Heart left ventricle (tissue), 16 donors: ENCODE measurements around the gene PACRG. TPM values are rescaled to one million over a fixed set of nuclear protein-coding genes. Genes with fewer than 3 reads are reported as not detected.

ENCODE experiments used
- ATAC-seq, 4 donors: fragments of 200-7000 bp; cut with Tn5 transposase; one replicate each; pipeline ENCODE4 v1.9.1; 2020 to 2022; ENCODE audit warnings: moderate library complexity in 4 of 4, mild to moderate bottlenecking in 3 of 4, moderate number of reproducible peaks in 1 of 4
- DNase-seq, 5 donors: peaks; one replicate each; pipeline ENCODE4 v3.0.0-alpha.2; 2020
- H3K27ac ChIP-seq, 12 donors: fragments of 200-600 bp; sonication (generic) in 4 of 12; one replicate each; pipeline versions ENCODE4 v1.5.0 to v1.8.0; 2016 to 2022; ENCODE audit warnings: mild to moderate bottlenecking in 2 of 12
- H3K27me3 ChIP-seq, 9 donors: fragments of 200-600 bp; sonication (generic) in 2 of 9; one replicate each; pipeline versions ENCODE4 v1.5.1 to v1.8.0; 2016 to 2022; ENCODE audit warnings: mild to moderate bottlenecking in 3 of 9
- H3K36me3 ChIP-seq, 9 donors: fragments of 200-600 bp; sonication (generic) in 2 of 9; one replicate each; pipeline versions ENCODE4 v1.5.0 to v1.8.0; 2018 to 2022; ENCODE audit warnings: mild to moderate bottlenecking in 2 of 9
- H3K4me1 ChIP-seq, 12 donors: fragments of 200-600 bp; sonication (generic) in 4 of 12; one replicate each; pipeline versions ENCODE4 v1.5.0 to v1.8.0; 2016 to 2022; ENCODE audit warnings: mild to moderate bottlenecking in 3 of 12
- H3K4me3 ChIP-seq, 12 donors: fragments of 200-600 bp; sonication (generic) in 4 of 12; one replicate each; pipeline versions ENCODE4 v1.5.0 to v1.8.0; 2017 to 2022; ENCODE audit warnings: mild to moderate bottlenecking in 9 of 12, moderate library complexity in 4 of 12
- H3K9me3 ChIP-seq, 12 donors: fragments of 200-600 bp; sonication (generic) in 4 of 12; one replicate each; pipeline versions ENCODE4 v1.5.0 to v1.8.0; 2016 to 2022; ENCODE audit warnings: mild to moderate bottlenecking in 1 of 12
- CTCF ChIP-seq, 12 donors: fragments of 200-600 bp; sonication (generic) in 4 of 12; IDR thresholded peaks; one replicate each; pipeline versions ENCODE4 v1.5.0 to v1.8.0; 2018 to 2022; ENCODE audit warnings: antibody characterized with exemption in 12 of 12, mild to moderate bottlenecking in 5 of 12
- POLR2A ChIP-seq, 2 donors: fragments of 450-650 bp; IDR thresholded peaks; one replicate each; pipeline ENCODE4 v1.6.1; 2017; ENCODE audit warnings: antibody characterized with exemption in 2 of 2, mild to moderate bottlenecking in 2 of 2, moderate library complexity in 2 of 2
- WGBS, 4 donors: extraction: QIAGEN DNeasy Blood & Tissue Kit in 2 of 4; methylation state at CpG; one replicate each; pipeline versions ENCODE4 v1.1.5 to v1.1.7; 2013 to 2018; 5-methylcytosine and 5-hydroxymethylcytosine counted together
- intact Hi-C, 10 donors: fragments of 100-400 bp; cut with DNase I; formaldehyde crosslinking; loops; one replicate each; pipeline versions ENCODE4 v1.11.1 to v1.14.2; 2022
- polyA plus RNA-seq, 2 donors: library from polyadenylated mRNA; stranded (reverse); fragments of 200-250 nt; gene quantifications; one replicate each; pipeline ENCODE4 v1.2.3, GENCODE V29; 2013
- total RNA-seq, 9 donors: library from RNA; depleted of rRNA in 2 of 9; stranded (reverse); fragments of >200 nt in 2 of 9; fragmentation: NEBNext Ultra II Directional in 3 of 9; extraction: Animal tissue kit (Norgen Biotek cat#: 25700) in 3 of 9; gene quantifications; one replicate each; pipeline versions ENCODE4 v1.1.0 to v1.2.4, GENCODE V29; 2016 to 2023
- donor health status: ischemic (EF 13 %, LVEDD 7.1; RV severe dilation, severe dysfunction).
- donor health status: healthy with polysubstance abuse.
- donor health status: DM: no; HTN: yes; CAD: no.
- donor health status: DM: no; HTN: no; CAD: no.
- donor health status: ischemic (EF 25% LVEDD 6.9; RV normal size, moderate dysfunction).
- donor health status: ischemic (EF 25% LVEDD 5.7; RV mildly dilated, moderate dysfunction).
- donor health status: healthy.
- donor health status: DM: yes; HTN: yes; CAD: no.
- donor health status: ischemic (EF 35%, LVEDD 5.7; RV mildly dilated, moderate dysfunction).
- donor health status: nonischemic (EF 11% LVEDD 7.7; RV severe dilation, severe dysfunction).
- donor health status: DM: yes; HTN: yes; CAD: no.
- donor health status: PGD.
- donor health status: ischemic (EF 29% LVEDD 5.4; RV normal size, mild dysfunction).
- donor health status: nonischemic (EF 23%, LVEDD 6.1; RV moderate dilation, normal function).

The PACRG gene
- total and polyA plus RNA-seq, 11 donors = 2.0 to 83.3 (median 11.8) TPM

DNA sequence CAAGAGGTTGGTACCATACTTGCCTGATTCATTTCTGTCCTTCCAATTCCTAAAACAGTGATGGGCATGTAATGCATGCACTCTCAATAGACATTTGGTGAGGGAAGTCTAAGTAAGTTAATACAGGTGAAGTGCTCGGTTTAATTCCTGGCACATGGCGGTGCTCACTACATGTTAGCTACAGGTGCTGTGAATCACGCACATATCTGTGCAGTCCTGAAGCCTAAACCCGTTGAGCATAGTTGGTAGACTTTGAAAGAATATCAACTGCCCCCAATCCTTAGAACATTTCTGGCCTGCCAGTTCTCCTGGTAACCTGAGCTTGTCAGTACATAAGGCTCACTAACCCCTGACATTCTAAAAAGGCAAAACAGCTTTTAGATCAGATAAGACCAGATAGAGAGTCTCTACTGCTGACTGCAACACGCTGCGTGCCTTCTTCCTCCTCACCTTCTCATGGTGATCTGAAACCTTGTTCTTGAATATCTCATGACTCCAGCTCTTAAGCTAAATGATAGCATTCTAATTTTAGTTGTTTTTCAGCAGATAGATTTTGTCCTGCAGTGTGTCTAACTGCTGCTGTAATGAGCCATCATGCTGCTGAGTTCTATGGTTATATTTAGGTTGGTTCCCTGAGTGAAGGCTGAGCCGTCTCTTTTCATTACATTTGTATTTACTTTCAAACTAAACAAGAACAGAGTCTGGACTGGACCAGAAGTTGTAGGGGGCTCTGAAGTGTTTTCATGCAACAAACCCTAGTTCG lies 358.3 kb downstream of the PACRG start:
- peak overlapping the region; percentile 6 to 74 (median 62) for H3K27ac ChIP-seq
- H3K4me3 ChIP-seq = peak overlapping the region in 2 of 12 donors; percentile 34 to 42
- WGBS, 4 donors = 39 to 60% (median 58%) methylated on average over 8 of the region's 8 CpGs
- no peaks in the 10 kb centered on the region for H3K36me3 ChIP-seq
- intact Hi-C loops = no loop called here
- H3K4me1 ChIP-seq = peaks cover 0 to 13% (median 0%) of the 10 kb centered on the region in 12 donors
- no peaks in the 10 kb centered on the region for H3K9me3 ChIP-seq
- peak; percentile 83 to 89 (median 85) for ATAC-seq
- TF ChIP-seq CTCF (IDR thresholded peaks at IDR 0.05) (no peak), POLR2A (IDR thresholded peaks at IDR 0.05) (no peak)
- H3K27me3 ChIP-seq = no peaks in the 10 kb centered on the region
- no peak for DNase-seq

GRCh38 chr6:163086624-163086920 lies 358.8 kb downstream of the PACRG start:
- WGBS, 4 donors = 16 to 27% (median 25%) methylated on average over 1 of the region's 1 CpG
- DNase-seq = no peak
- H3K27ac ChIP-seq = peak overlapping the region in 11 of 12 donors; percentile 6 to 74 (median 60)
- no peaks in the 10 kb centered on the region for H3K9me3 ChIP-seq
- TF ChIP-seq POLR2A (IDR thresholded peaks at IDR 0.05) (no peak), CTCF (IDR thresholded peaks at IDR 0.05) (no peak)
- peak overlapping the region in 2 of 12 donors; percentile 34 to 42 for H3K4me3 ChIP-seq
- intact Hi-C loops = no loop called here
- peaks cover 0 to 13% (median 0%) of the 10 kb centered on the region in 12 donors for H3K4me1 ChIP-seq
- H3K36me3 ChIP-seq = no peaks in the 10 kb centered on the region
- ATAC-seq = no peak
- no peaks in the 10 kb centered on the region for H3K27me3 ChIP-seq

DNA sequence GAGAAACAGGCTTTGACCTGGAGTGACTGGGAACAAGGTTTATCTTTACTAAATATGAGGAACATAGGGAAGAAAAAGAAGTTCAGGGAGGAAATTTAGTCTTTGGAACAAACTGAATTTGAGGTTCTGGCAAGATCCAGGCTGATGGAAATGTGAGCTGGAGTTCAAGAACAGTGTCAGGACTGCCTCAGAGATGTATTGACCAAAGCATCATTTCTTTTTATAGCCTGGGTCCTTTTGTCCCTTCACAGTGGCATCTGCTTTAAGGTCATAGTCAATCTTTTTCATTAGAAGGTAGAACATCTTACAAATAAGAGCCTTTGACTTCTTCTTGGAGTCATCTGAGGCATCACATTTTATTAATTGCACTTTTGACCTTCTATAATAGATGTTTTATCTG lies 360.2 kb downstream of the PACRG start:
- intact Hi-C loops = no loop called here
- H3K4me3 ChIP-seq = peak overlapping the region in 7 of 12 donors; percentile 2 to 44 (median 34)
- peak overlapping the region in 7 of 12 donors; percentile 18 to 74 (median 56) for H3K27ac ChIP-seq
- TF ChIP-seq CTCF (IDR thresholded peaks at IDR 0.05) = no peak
- TF ChIP-seq POLR2A (IDR thresholded peaks at IDR 0.05) = no peak
- H3K4me1 ChIP-seq = peaks cover 0 to 13% (median 0%) of the 10 kb centered on the region in 12 donors
- peak in 2 of 4 donors; percentile 34 to 67 for ATAC-seq
- H3K9me3 ChIP-seq = no peaks in the 10 kb centered on the region
- no peaks in the 10 kb centered on the region for H3K27me3 ChIP-seq
- DNase-seq = no peak
- no peaks in the 10 kb centered on the region for H3K36me3 ChIP-seq

DNA sequence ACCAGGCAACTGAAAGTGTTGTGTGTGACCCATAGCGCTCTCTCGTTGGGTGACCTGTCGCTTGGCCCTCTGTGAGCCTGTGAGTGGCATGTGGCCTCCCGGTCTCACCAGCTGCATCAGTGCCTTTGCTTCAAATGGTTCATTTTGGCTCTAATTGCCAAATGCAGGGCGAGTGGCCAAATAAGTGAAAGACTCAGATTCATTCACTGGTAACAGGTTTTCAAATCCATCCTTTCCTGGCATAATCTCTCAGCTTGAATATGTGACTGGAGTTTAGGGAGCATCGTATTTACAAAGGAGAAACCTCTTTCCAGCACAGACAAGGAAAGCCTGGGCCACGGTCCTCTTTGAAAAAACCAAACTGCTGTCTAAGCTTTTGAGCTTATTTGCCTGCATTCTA lies 365.1 kb downstream of the PACRG start:
- no peak overlapping the region for H3K4me3 ChIP-seq
- no peak overlapping the region for H3K27ac ChIP-seq
- DNase-seq = no peak
- H3K27me3 ChIP-seq = no peaks in the 10 kb centered on the region
- no peak for TF ChIP-seq POLR2A (IDR thresholded peaks at IDR 0.05)
- no peak for TF ChIP-seq CTCF (IDR thresholded peaks at IDR 0.05)
- intact Hi-C loops = no loop called here
- no peaks in the 10 kb centered on the region for H3K36me3 ChIP-seq
- H3K9me3 ChIP-seq = no peaks in the 10 kb centered on the region
- H3K4me1 ChIP-seq = peaks cover 0 to 5% (median 0%) of the 10 kb centered on the region in 12 donors
- 79 to 88% (median 86%) methylated on average over 7 of the region's 7 CpGs for WGBS, 4 donors
- no peak for ATAC-seq
